Suprapubic skin (tissue), 3 donors: ENCODE results near the gene RCAN3.

ENCODE experiments used
- EP300 ChIP-seq: sonication (generic); formaldehyde crosslinking; IDR thresholded peaks from one replicate; pipeline ENCODE4 v1.6.1; 2017; ENCODE audit warnings: antibody characterized with exemption
- POLR2A ChIP-seq, 2 donors: fragments of 450-650 bp; IDR thresholded peaks; one replicate each; pipeline ENCODE4 v1.6.1; 2017; ENCODE audit warnings: antibody characterized with exemption in 2 of 2, mild to moderate bottlenecking in 2 of 2, moderate library complexity in 2 of 2
- TF ChIP-seq, protein P1 (sequence below), 2 donors: fragments of 200-600 bp in 1 of 2; fragments of 450-650 bp in 1 of 2; sonication (generic) in 1 of 2; IDR thresholded peaks; one replicate each; pipeline ENCODE4 v1.5.1; 2016 to 2019; ENCODE audit warnings: antibody characterized with exemption in 2 of 2, mild to moderate bottlenecking in 1 of 2, moderate library complexity in 1 of 2

DNA sequence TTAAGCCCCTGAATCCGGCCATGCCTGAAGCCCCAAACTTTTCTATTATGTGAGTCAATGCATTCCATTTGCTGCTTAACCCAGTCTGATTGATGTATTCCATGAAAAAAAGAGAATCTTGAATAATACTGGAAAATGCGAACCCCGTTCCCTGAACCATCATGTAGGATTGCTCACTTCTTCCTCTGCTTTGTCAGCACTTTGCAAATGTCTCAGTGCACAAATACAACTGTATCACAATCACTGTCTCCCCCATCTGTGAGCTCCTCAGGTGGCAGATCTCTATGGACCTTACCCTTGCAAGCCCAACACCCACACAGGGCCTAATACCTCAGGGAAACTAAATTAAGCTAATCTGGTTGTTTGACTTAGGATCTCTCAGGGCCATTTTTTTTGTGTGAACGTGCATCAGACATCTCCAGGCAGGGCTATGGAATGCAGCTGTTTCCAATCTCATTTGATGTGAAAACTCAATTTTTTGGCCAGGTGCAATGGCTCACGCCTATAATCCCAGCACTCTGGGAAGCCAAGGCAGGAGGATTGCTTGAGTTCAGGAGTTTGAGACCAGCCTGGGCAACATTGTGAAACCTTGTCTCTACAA lies 2.1 kb upstream of the RCAN3 start:
- TF ChIP-seq, protein P1, sequence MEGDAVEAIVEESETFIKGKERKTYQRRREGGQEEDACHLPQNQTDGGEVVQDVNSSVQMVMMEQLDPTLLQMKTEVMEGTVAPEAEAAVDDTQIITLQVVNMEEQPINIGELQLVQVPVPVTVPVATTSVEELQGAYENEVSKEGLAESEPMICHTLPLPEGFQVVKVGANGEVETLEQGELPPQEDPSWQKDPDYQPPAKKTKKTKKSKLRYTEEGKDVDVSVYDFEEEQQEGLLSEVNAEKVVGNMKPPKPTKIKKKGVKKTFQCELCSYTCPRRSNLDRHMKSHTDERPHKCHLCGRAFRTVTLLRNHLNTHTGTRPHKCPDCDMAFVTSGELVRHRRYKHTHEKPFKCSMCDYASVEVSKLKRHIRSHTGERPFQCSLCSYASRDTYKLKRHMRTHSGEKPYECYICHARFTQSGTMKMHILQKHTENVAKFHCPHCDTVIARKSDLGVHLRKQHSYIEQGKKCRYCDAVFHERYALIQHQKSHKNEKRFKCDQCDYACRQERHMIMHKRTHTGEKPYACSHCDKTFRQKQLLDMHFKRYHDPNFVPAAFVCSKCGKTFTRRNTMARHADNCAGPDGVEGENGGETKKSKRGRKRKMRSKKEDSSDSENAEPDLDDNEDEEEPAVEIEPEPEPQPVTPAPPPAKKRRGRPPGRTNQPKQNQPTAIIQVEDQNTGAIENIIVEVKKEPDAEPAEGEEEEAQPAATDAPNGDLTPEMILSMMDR (IDR thresholded peaks at IDR 0.05) = no peak
- no peak for TF ChIP-seq EP300
- TF ChIP-seq POLR2A (IDR thresholded peaks at IDR 0.05) = no peak
